Measurements from ENCODE around the gene IARS1.

IARS1 gene

GRCh38 chr9:92278110-92278509, 15.4 kb downstream of the IARS1 start:
- ATAC-seq (no peak), DNase-seq (ENCODE audit: low spot score in 2 of 2) (no peak)
- peaks cover 24% of the 10 kb centered on the region for H3K4me1 Mint-ChIP-seq
- no peak overlapping the region for H3K4me3 Mint-ChIP-seq
- peak overlapping the region; percentile 88 for H3K27ac Mint-ChIP-seq
- H3K36me3 Mint-ChIP-seq: peaks cover 100% of the 10 kb centered on the region
- no peaks in the 10 kb centered on the region for H3K9me3 Mint-ChIP-seq

DNA sequence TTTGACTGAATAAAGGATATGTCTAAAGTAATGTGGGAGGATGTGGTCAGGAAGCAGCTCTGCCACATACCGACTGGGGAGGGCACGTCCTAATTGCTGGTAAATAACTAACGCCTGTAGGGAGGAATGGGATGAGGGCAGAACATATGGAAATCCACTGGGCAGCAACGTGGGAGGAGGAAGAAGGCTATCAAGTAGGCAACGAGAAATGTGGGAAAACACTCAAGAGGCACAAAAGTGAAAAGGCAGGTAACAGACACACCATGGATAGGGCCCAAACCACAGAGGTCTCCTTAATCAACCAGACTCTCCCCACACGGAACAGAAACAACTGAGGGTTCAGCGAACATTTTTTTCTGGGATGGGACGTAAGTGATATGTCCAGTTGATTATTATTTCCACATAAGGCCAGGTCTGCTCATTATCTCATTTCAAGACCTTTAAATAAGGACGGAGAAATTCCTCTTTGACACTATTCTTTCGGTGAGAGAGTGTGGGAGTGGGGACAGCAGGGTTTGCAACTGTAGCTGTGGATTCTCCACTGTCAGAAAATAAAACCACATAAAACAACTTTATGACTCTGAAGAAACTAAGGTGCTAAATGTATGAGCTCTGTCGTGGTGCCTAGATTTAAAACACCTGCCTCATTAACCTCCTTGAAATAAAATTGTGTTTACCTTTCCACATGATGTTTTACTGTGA, 17.0 kb downstream of the IARS1 start:
- Mint-ChIP-seq H3K4me1 (peaks cover 24% of the 10 kb centered on the region), H3K27ac (peak overlapping the region; percentile 88), H3K36me3 (peaks cover 100% of the 10 kb centered on the region), H3K9me3 (no peaks in the 10 kb centered on the region), H3K4me3 (no peak overlapping the region)
- ATAC-seq: peak; percentile 61
- no peak for DNase-seq (ENCODE audit: low spot score in 2 of 2)

DNA sequence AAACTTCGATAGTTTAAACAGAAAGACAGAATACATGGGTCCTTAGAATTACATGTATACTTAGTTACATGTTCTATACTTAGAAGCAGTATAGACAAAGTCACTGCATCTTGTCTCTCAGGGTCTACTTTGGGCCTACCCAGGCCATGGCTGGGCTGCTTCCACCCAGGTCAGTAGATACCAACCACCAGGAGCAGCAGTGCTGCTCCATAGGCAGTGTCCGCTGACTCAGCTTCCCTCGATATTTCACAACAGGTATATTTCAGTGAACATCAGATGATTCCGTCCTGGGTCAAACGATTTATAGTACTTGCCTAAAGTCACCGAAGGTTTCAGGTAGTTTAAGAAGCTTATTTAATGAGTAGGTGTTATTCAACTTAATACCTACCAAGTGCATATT, 18.0 kb downstream of the IARS1 start:
- Mint-ChIP-seq H3K4me1 (peaks cover 24% of the 10 kb centered on the region), H3K36me3 (peaks cover 100% of the 10 kb centered on the region), H3K9me3 (no peaks in the 10 kb centered on the region), H3K4me3 (no peak overlapping the region), H3K27ac (peak overlapping the region; percentile 88)
- DNase-seq (ENCODE audit: low spot score in 2 of 2): no peak
- no peak for ATAC-seq

GRCh38 chr9:92270511-92270910, 23.0 kb downstream of the IARS1 start:
- DNase-seq (ENCODE audit: low spot score in 2 of 2) (no peak), ATAC-seq (no peak)
- Mint-ChIP-seq H3K36me3 (peaks cover 100% of the 10 kb centered on the region), H3K4me1 (peaks cover 9% of the 10 kb centered on the region), H3K4me3 (no peak overlapping the region), H3K27ac (no peak overlapping the region), H3K9me3 (no peaks in the 10 kb centered on the region)

GRCh38 chr9:92266486-92266885, 27.0 kb downstream of the IARS1 start:
- H3K36me3 Mint-ChIP-seq: peaks cover 100% of the 10 kb centered on the region
- peaks cover 9% of the 10 kb centered on the region for H3K4me1 Mint-ChIP-seq
- DNase-seq (ENCODE audit: low spot score in 2 of 2): no peak
- H3K27ac Mint-ChIP-seq: no peak overlapping the region
- ATAC-seq: no peak
- no peak overlapping the region for H3K4me3 Mint-ChIP-seq
- no peaks in the 10 kb centered on the region for H3K9me3 Mint-ChIP-seq

DNA sequence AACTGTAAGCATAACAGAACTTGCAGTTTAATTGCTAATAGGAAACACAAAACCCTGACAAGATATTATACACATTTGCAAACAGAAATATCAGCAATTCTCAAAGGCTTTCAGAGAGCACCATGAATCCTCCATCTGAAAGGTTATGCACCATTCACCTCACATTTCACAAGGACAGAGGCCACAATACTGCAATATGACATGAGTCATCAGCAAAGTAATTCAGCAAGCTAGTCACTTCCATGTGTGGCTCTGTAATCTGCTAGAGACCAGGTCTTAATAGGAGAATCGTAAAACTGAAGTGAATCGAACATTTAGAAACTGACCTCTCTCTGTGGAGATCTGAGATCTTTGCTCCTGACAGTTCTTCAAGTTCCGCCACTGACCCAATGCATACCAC, 28.3 kb downstream of the IARS1 start:
- DNase-seq (ENCODE audit: low spot score in 2 of 2) (no peak), ATAC-seq (no peak)
- H3K4me1 Mint-ChIP-seq: peaks cover 9% of the 10 kb centered on the region
- H3K36me3 Mint-ChIP-seq: peaks cover 100% of the 10 kb centered on the region
- H3K9me3 Mint-ChIP-seq: no peaks in the 10 kb centered on the region
- no peak overlapping the region for H3K4me3 Mint-ChIP-seq
- H3K27ac Mint-ChIP-seq: no peak overlapping the region

DNA sequence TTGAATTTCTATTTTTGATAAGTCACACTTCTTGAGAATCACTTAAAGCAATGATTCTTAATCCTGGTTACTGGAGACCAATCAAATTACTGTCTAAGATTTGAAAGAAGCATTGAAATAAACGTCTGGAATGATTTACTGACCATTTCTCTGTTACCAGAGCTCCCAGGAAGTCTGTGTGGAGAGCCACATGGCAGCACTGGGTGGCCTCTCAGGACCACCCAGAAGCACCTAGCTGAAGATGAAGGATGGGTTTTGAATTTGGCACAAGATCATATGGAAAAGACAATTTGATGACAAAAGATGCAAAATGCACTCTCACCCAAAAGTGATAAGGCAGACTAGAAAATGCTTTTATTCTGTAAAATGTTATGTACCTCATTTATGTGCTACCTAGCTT, 30.4 kb downstream of the IARS1 start:
- peaks cover 100% of the 10 kb centered on the region for H3K36me3 Mint-ChIP-seq
- ATAC-seq (no peak), DNase-seq (ENCODE audit: low spot score in 2 of 2) (no peak)
- no peaks in the 10 kb centered on the region for H3K9me3 Mint-ChIP-seq
- H3K27ac Mint-ChIP-seq: peak overlapping the region; percentile 37
- peaks cover under 1% of the 10 kb centered on the region for H3K4me1 Mint-ChIP-seq
- no peak overlapping the region for H3K4me3 Mint-ChIP-seq

GRCh38 chr9:92257327-92257726, 36.2 kb downstream of the IARS1 start:
- no peaks in the 10 kb centered on the region for H3K4me1 Mint-ChIP-seq
- ATAC-seq (no peak), DNase-seq (ENCODE audit: low spot score in 2 of 2) (no peak)
- no peaks in the 10 kb centered on the region for H3K9me3 Mint-ChIP-seq
- H3K4me3 Mint-ChIP-seq: no peak overlapping the region
- no peak overlapping the region for H3K27ac Mint-ChIP-seq
- peaks cover 100% of the 10 kb centered on the region for H3K36me3 Mint-ChIP-seq

GRCh38 chr9:92254381-92255337, 38.8 kb downstream of the IARS1 start:
- DNase-seq (ENCODE audit: low spot score in 2 of 2): no peak
- no peaks in the 10 kb centered on the region for H3K4me1 Mint-ChIP-seq
- H3K36me3 Mint-ChIP-seq: peaks cover 100% of the 10 kb centered on the region
- H3K4me3 Mint-ChIP-seq: no peak overlapping the region
- H3K27ac Mint-ChIP-seq: peak overlapping the region; percentile 50
- ATAC-seq: no peak
- no peaks in the 10 kb centered on the region for H3K9me3 Mint-ChIP-seq

DNA sequence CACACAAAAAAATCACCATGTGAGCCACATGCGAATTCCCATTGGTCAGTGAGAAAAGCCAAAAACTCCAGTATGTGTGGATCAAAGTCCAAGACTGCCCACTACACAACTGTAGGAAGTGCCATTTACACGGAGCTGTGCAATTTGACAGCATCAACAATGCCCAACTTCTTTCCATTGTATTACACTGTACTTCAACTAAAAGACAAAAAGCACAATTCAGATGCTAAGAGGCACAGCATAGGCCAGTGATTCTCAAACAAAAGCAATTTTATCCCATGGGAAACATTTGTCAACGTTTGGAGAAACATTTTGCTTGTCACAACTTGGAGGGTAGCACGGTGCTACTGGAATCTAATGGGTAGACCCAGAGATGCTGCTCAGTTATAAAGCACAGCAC, 39.8 kb downstream of the IARS1 start:
- DNase-seq (ENCODE audit: low spot score in 2 of 2): no peak
- H3K27ac Mint-ChIP-seq: peak overlapping the region; percentile 50

GRCh38 chr9:92247981-92248380, 45.5 kb downstream of the IARS1 start:
- H3K27ac Mint-ChIP-seq: no peak overlapping the region
- H3K4me3 Mint-ChIP-seq: no peak overlapping the region
- H3K36me3 Mint-ChIP-seq: peaks cover 100% of the 10 kb centered on the region
- DNase-seq (ENCODE audit: low spot score in 2 of 2) (no peak), ATAC-seq (no peak)
- no peaks in the 10 kb centered on the region for H3K4me1 Mint-ChIP-seq
- H3K9me3 Mint-ChIP-seq: no peaks in the 10 kb centered on the region

More for the DNA sequence above, 39.8 kb downstream of the IARS1 start:
- ATAC-seq: no peak
- no peaks in the 10 kb centered on the region for H3K9me3 Mint-ChIP-seq
- no peaks in the 10 kb centered on the region for H3K4me1 Mint-ChIP-seq
- H3K36me3 Mint-ChIP-seq: peaks cover 100% of the 10 kb centered on the region
- H3K4me3 Mint-ChIP-seq: no peak overlapping the region

GRCh38 chr9:92247296-92247695, 46.2 kb downstream of the IARS1 start:
- no peaks in the 10 kb centered on the region for H3K4me1 Mint-ChIP-seq
- H3K4me3 Mint-ChIP-seq: no peak overlapping the region
- DNase-seq (ENCODE audit: low spot score in 2 of 2) (no peak), ATAC-seq (no peak)
- no peak overlapping the region for H3K27ac Mint-ChIP-seq
- no peaks in the 10 kb centered on the region for H3K9me3 Mint-ChIP-seq
- H3K36me3 Mint-ChIP-seq: peaks cover 100% of the 10 kb centered on the region

GRCh38 chr9:92245005-92245797, 48.3 kb downstream of the IARS1 start:
- H3K27ac Mint-ChIP-seq: no peak overlapping the region

More at GRCh38 chr9:92245005-92245797, 48.3 kb downstream of the IARS1 start:
- H3K9me3 Mint-ChIP-seq: no peaks in the 10 kb centered on the region
- ATAC-seq: peak; percentile 28
- H3K4me1 Mint-ChIP-seq: no peaks in the 10 kb centered on the region
- H3K4me3 Mint-ChIP-seq: no peak overlapping the region
- DNase-seq (ENCODE audit: low spot score in 2 of 2): no peak
- H3K36me3 Mint-ChIP-seq: peaks cover 100% of the 10 kb centered on the region

All from stimulated activated effector memory CD8-positive, alpha-beta T cell treated with anti-CD3 and anti-CD28 coated beads, Interleukin-12 subunit alpha, Interleukin-12 subunit beta, amount 100 ng/mL, for 72 hours (primary cell).